ENCODE measurements around the gene NACC2. TPM values are rescaled to one million over a fixed set of nuclear protein-coding genes. Genes with fewer than 3 reads are reported as not detected.

NACC2 gene
- total RNA-seq, 2 experiments from 2014 or later: 6.0 to 6.2 TPM

DNA sequence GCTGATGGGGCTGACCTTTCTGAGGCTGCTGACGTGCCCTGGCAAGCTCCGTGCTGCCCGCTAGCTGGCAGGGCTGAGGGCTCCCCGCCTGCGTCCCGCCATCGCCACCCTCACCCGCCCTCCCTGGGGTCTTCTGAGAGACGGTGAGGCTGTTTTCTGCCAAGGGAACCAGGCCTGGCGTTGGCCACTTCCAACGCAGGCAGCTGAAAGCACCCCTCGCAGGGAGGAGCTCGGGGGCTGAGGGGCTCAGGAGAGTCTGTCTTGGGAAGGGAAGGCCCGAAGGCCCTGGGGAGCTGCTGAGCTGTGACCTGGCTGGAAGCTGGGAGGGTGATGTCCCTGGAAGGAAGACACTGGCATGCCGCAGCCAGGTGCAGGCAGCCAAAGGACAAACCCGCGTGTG lies 33.3 kb upstream of the NACC2 start:
- Mint-ChIP-seq H3K36me3 (ENCODE audit: low read depth) (no peaks in the 10 kb centered on the region), H3K27ac (no peak overlapping the region), H3K4me3 (no peak overlapping the region), H3K4me1 (ENCODE audit: low read depth) (no peaks in the 10 kb centered on the region), H3K9me3 (no peaks in the 10 kb centered on the region), H3K27me3 (peaks cover 14% of the 10 kb centered on the region)
- intact Hi-C loops (cut with micrococcal nuclease): no loop called here
- ChIA-PET POLR2A (no interaction called here), CTCF (no interaction called here)
- no peak for ATAC-seq
- no peak for DNase-seq
- TF ChIP-seq, protein P1, sequence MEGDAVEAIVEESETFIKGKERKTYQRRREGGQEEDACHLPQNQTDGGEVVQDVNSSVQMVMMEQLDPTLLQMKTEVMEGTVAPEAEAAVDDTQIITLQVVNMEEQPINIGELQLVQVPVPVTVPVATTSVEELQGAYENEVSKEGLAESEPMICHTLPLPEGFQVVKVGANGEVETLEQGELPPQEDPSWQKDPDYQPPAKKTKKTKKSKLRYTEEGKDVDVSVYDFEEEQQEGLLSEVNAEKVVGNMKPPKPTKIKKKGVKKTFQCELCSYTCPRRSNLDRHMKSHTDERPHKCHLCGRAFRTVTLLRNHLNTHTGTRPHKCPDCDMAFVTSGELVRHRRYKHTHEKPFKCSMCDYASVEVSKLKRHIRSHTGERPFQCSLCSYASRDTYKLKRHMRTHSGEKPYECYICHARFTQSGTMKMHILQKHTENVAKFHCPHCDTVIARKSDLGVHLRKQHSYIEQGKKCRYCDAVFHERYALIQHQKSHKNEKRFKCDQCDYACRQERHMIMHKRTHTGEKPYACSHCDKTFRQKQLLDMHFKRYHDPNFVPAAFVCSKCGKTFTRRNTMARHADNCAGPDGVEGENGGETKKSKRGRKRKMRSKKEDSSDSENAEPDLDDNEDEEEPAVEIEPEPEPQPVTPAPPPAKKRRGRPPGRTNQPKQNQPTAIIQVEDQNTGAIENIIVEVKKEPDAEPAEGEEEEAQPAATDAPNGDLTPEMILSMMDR (IDR thresholded peaks at IDR 0.05): no peak

DNA sequence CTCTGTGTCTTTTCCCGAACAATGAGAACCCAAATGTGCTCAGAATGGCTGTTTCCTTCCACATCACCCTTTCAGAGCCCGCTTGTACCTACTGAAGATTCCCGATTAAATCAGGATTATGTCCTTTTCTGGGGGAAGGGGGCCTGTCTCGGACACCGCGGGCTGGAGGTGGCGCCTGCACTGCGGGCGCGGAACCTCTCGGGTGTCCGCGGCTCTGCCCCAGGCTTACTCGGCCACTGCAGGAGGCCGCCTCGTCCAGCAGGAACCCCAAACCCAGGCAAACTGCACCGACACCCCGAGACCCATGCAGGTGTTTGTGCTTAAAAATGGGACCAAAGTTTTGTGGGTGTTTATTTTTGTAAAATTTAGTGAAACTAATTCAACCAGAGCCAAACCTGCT lies 32.2 kb upstream of the NACC2 start:
- no peak for ATAC-seq

DNA sequence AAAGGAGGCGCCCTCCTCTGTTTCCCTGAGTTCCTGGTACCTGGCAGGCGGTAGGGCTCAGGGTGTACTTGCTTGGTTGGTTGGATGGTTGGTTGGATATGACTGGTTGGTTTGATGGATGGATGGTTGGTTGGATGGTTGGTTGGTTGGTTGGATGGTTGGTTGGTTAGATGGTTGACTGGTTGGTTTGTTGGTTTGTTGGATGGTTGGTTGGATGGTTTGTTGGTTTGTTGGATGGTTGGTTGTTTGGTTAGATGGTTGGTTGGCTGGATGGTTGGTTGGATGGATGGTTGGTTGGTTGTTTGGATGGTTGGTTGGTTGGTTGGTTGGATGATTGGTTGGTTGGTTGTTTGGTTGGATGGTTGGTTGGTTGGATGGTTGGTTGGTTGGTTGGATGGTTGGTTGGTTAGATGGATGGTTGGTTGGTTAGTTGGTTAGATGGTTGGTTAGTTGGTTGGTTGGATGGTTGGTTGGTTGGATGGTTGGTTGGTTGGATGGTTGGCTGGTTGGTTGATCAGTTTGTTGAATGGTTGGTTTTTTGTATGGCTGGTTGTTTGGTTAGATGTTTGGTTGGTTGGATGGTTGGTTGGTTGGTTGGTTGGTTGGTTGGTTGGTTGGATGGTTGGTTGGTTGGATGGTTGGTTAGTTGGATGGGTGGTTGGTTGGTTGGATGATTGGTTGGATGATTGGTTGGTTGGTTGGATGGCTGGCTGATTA lies 30.0 kb upstream of the NACC2 start:
- TF ChIP-seq, protein P1 (IDR thresholded peaks at IDR 0.05): no peak
- H3K27ac Mint-ChIP-seq: no peak overlapping the region
- H3K4me3 Mint-ChIP-seq: no peak overlapping the region
- CTCF ChIA-PET: interaction anchor here (4.8 kb wide), 1 partner anchor 157 kb away, joined by 54 read pairs; no protein-coding TSS in a partner anchor
- H3K36me3 Mint-ChIP-seq (ENCODE audit: low read depth): no peaks in the 10 kb centered on the region
- no peak for DNase-seq
- ATAC-seq: no peak
- intact Hi-C loops (cut with micrococcal nuclease): loop anchor here (5.0 kb wide), 2 partner anchors 38 to 158 kb away; no protein-coding TSS in a partner anchor
- POLR2A ChIA-PET: interaction anchor here (1.5 kb wide), 1 partner anchor 29 kb away, joined by 3 read pairs; no protein-coding TSS in a partner anchor
- no peaks in the 10 kb centered on the region for H3K9me3 Mint-ChIP-seq
- H3K4me1 Mint-ChIP-seq (ENCODE audit: low read depth): no peaks in the 10 kb centered on the region
- H3K27me3 Mint-ChIP-seq: peaks cover 8% of the 10 kb centered on the region

More for the DNA sequence above, 32.2 kb upstream of the NACC2 start:
- H3K4me3 Mint-ChIP-seq: no peak overlapping the region
- no peak overlapping the region for H3K27ac Mint-ChIP-seq
- POLR2A ChIA-PET: no interaction called here
- H3K9me3 Mint-ChIP-seq: no peaks in the 10 kb centered on the region
- H3K36me3 Mint-ChIP-seq (ENCODE audit: low read depth): no peaks in the 10 kb centered on the region
- H3K27me3 Mint-ChIP-seq: peaks cover 12% of the 10 kb centered on the region
- TF ChIP-seq, protein P1 (IDR thresholded peaks at IDR 0.05): no peak
- H3K4me1 Mint-ChIP-seq (ENCODE audit: low read depth): no peaks in the 10 kb centered on the region
- no peak for DNase-seq
- CTCF ChIA-PET: no interaction called here
- intact Hi-C loops (cut with micrococcal nuclease): no loop called here

DNA sequence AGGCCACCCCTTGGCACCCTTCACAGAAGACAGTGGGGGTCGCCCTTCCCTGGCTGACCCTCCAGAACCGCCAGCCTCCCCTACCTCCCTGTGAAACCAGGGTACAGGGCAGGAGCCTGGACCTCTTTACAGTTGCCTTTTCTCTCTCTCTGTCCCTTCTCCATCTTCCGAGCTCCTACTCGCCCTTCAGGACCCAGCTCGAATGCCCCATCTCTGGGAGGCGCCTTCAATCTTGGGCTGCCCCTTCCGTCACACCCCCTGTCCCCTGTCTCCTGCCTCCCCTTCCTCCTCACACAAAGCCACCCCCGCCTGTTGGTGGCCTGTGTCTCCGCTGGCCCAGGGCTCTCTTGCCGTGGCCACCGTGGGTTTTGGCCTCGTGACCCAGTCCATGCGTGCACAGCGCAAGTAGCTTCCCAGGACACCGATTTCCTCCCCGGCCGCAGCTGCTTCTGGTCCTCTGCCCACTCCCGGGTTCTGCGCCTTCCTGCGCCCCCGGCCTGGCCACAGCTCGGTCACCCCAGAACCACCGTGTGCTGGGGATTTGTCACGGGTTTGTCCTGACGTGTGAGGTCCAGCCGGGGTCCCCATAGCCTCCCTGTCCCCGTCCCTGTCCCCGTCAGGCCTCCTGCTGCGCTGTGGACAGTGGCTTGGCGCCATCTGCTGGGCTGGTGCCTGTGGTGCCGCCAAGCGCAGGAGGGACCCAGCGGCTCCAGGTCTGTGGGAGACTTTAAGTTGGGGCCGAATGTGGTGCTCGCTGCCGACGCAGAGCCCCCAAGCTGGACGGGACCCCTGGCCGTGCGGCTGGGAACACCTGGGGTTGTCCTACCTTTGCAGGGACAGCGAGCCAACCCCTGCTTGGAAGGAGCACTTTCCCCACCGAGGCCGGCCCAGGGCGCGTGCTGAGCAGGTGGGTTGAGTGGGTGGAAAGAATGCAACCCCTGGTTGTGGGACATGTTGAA lies 27.6 kb upstream of the NACC2 start:
- intact Hi-C loops (cut with micrococcal nuclease): loop anchor here (5.0 kb wide), 2 partner anchors 35 to 155 kb away; no protein-coding TSS in a partner anchor
- no peaks in the 10 kb centered on the region for H3K36me3 Mint-ChIP-seq (ENCODE audit: low read depth)
- ChIA-PET CTCF (interaction anchor here (0.6 to 4.8 kb wide), 28 partner anchors 10 to 268 kb away, joined by 3 to 54 read pairs (median 4); partner anchors contain the start of genes NACC2 and UBAC1), POLR2A (interaction anchor here (1.2 to 1.6 kb wide), 2 partner anchors 27 to 155 kb away, joined by 5 to 7 read pairs; partner anchors contain the start of gene NACC2)
- H3K27me3 Mint-ChIP-seq: peaks cover 5% of the 10 kb centered on the region
- H3K4me3 Mint-ChIP-seq: no peak overlapping the region
- DNase-seq (peak; percentile 82), ATAC-seq (peak; percentile 22)
- no peak overlapping the region for H3K27ac Mint-ChIP-seq
- TF ChIP-seq, protein P1 (IDR thresholded peaks at IDR 0.05): peak; percentile 97
- H3K4me1 Mint-ChIP-seq (ENCODE audit: low read depth): no peaks in the 10 kb centered on the region
- no peaks in the 10 kb centered on the region for H3K9me3 Mint-ChIP-seq

All from activated CD8-positive, alpha-beta T cell treated with anti-CD3 and anti-CD28 coated beads for 36 hours (primary cell).